Activated naive CD4-positive, alpha-beta T cell treated with anti-CD3 and anti-CD28 coated beads for 36 hours (primary cell): Measurements from ENCODE around the gene SLC25A25. TPM values are rescaled to one million over a fixed set of nuclear protein-coding genes. Genes with fewer than 3 reads are reported as not detected.

ENCODE experiments used
- CTCF ChIA-PET: fragments of 350-600 bp; sonication (Branson Sonifier 250); formaldehyde crosslinking; loops from one replicate; lab custom pipeline; 2021; ENCODE audit warnings: antibody characterized with exemption; lab: Charles Lee
- DNase-seq: peaks from one replicate; pipeline ENCODE4 v3.0.0-alpha.2; 2020
- H3K27ac Mint-ChIP-seq: one replicate; pipeline ENCODE4 v1.8.0; 2021; ENCODE audit warnings: mild to moderate bottlenecking, mixed read lengths
- H3K27me3 Mint-ChIP-seq: one replicate; pipeline ENCODE4 v1.8.0; 2021; ENCODE audit warnings: low read depth, mixed read lengths
- H3K36me3 Mint-ChIP-seq: one replicate; pipeline ENCODE4 v1.8.0; 2021; ENCODE audit warnings: low read depth, mixed read lengths
- H3K4me1 Mint-ChIP-seq: one replicate; pipeline ENCODE4 v1.8.0; 2021; ENCODE audit warnings: low read depth, mixed read lengths
- H3K4me3 Mint-ChIP-seq: one replicate; pipeline ENCODE4 v1.8.0; 2021; ENCODE audit warnings: mild to moderate bottlenecking, moderate library complexity, mixed read lengths
- H3K9me3 Mint-ChIP-seq: one replicate; pipeline ENCODE4 v1.8.0; 2021; ENCODE audit warnings: mixed read lengths
- intact Hi-C: fragments of 100-400 bp; cut with micrococcal nuclease; formaldehyde crosslinking; loops from one replicate; pipeline ENCODE4 v1.15.1; 2023
- total RNA-seq, 2 experiments: library from RNA; stranded (reverse); gene quantifications; one replicate each; pipeline ENCODE4 v1.2.3, GENCODE V29; 2021

Gene SLC25A25
- total RNA-seq, 2 experiments from 2014 or later = 12.0 to 12.7 TPM

- CTCF ChIA-PET = no interaction called here
- H3K4me3 Mint-ChIP-seq = no peak overlapping the region
- peaks cover 57% of the 10 kb centered on the region for H3K4me1 Mint-ChIP-seq
- H3K27me3 Mint-ChIP-seq = no peaks in the 10 kb centered on the region
- peaks cover 21% of the 10 kb centered on the region for H3K36me3 Mint-ChIP-seq
- intact Hi-C loops = no loop called here
- H3K9me3 Mint-ChIP-seq = no peaks in the 10 kb centered on the region
- no peak overlapping the region for H3K27ac Mint-ChIP-seq
- DNase-seq = no peak
Observed at GRCh38 chr9:128101231-128101661, 33.2 kb downstream of the SLC25A25 start.

DNA sequence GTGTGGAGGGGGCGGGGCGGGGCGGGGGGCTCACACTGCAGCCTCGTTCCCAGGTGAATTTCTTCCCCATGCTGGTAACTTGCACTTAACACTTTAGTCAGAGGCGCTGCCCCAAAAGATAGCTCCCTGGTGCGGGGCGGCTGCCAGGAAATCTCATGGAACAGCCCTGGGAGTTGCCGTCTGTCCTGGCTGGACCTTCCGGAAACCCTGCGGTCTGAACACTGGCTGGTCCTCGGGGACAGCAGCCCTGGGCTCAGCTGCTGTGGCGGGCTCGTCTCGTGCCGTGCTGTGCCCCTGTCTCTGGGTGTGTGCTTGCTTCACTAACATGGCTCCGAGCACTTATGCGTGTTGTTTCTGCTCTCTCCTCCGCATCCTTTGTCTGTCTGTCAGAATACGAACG is 33.7 kb downstream of the SLC25A25 start:
- Mint-ChIP-seq H3K27ac (no peak overlapping the region), H3K4me3 (no peak overlapping the region), H3K4me1 (peaks cover 57% of the 10 kb centered on the region), H3K27me3 (no peaks in the 10 kb centered on the region), H3K9me3 (no peaks in the 10 kb centered on the region), H3K36me3 (peaks cover 23% of the 10 kb centered on the region)
- CTCF ChIA-PET = interaction anchor here (2.0 kb wide), 1 partner anchor 10 kb away, joined by 10 read pairs; no protein-coding TSS in a partner anchor
- DNase-seq = no peak
- intact Hi-C loops = no loop called here

- DNase-seq = no peak
- Mint-ChIP-seq H3K4me1 (peaks cover 52% of the 10 kb centered on the region), H3K4me3 (no peak overlapping the region), H3K36me3 (peaks cover 24% of the 10 kb centered on the region), H3K27me3 (no peaks in the 10 kb centered on the region), H3K27ac (no peak overlapping the region), H3K9me3 (no peaks in the 10 kb centered on the region)
- CTCF ChIA-PET = interaction anchor here (0.6 to 2.3 kb wide), 5 partner anchors 8 to 147 kb away, joined by 3 to 19 read pairs (median 5); no protein-coding TSS in a partner anchor
- intact Hi-C loops = no loop called here
Observed at GRCh38 chr9:128102196-128102595, 34.2 kb downstream of the SLC25A25 start.

- Mint-ChIP-seq H3K4me1 (peaks cover 45% of the 10 kb centered on the region), H3K27ac (peak overlapping the region; percentile 46)
Observed at GRCh38 chr9:128102861-128103588, 35.0 kb downstream of the SLC25A25 start.

DNA sequence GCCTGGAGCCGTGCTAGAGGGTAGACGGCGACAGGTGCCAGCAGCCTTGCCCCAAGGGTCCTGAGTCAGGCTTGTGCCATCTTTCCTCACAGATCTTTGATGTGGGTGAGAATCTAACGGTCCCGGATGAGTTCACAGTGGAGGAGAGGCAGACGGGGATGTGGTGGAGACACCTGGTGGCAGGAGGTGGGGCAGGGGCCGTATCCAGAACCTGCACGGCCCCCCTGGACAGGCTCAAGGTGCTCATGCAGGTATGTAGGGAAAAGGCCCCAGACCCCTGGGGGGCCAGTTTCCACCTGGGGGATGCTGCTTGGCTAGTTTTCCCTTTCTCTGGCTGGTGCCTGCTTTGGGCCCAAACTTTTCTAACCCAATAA is 35.5 kb downstream of the SLC25A25 start:
- H3K27me3 Mint-ChIP-seq = no peaks in the 10 kb centered on the region
- no peaks in the 10 kb centered on the region for H3K9me3 Mint-ChIP-seq
- peaks cover 39% of the 10 kb centered on the region for H3K4me1 Mint-ChIP-seq
- H3K27ac Mint-ChIP-seq = peak overlapping the region; percentile 44
- no peak overlapping the region for H3K4me3 Mint-ChIP-seq
- intact Hi-C loops = loop anchor here (1.0 kb wide), 1 partner anchor 160 kb away; no protein-coding TSS in a partner anchor
- peak; percentile 76 for DNase-seq
- CTCF ChIA-PET = interaction anchor here (0.7 to 2.3 kb wide), 9 partner anchors 9 to 161 kb away, joined by 3 to 19 read pairs (median 4); no protein-coding TSS in a partner anchor
- peaks cover 27% of the 10 kb centered on the region for H3K36me3 Mint-ChIP-seq

More at GRCh38 chr9:128102861-128103588, 35.0 kb downstream of the SLC25A25 start:
- no peak for DNase-seq
- peaks cover 27% of the 10 kb centered on the region for H3K36me3 Mint-ChIP-seq
- no peaks in the 10 kb centered on the region for H3K27me3 Mint-ChIP-seq
- no peak overlapping the region for H3K4me3 Mint-ChIP-seq
- no peaks in the 10 kb centered on the region for H3K9me3 Mint-ChIP-seq
- CTCF ChIA-PET = interaction anchor here (0.7 to 2.3 kb wide), 11 partner anchors 9 to 161 kb away, joined by 3 to 19 read pairs (median 4); no protein-coding TSS in a partner anchor
- intact Hi-C loops = loop anchor here (1.0 kb wide), 1 partner anchor 160 kb away; no protein-coding TSS in a partner anchor

DNA sequence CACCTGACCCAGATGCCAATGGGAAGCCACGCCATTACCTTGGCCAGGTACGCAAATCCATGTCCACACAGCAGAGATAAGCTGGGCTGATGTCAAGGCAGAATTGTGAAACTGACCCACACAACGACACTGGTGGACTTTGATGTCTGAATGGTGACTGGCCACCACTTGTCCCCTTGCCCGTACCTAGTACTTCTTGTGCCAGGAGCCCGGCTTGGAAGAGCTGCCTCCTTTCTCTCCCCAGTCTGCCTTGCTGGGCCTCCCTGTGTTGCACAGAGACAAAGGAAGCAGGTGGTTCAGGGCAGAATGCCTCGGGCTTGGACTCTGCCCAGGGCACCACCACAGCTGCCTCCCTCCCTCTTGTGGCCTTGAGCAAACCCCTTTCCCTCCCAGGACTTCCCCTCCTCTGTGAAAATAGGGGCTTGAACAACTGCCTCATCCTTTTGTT is 36.2 kb downstream of the SLC25A25 start:
- no peak for DNase-seq
- intact Hi-C loops = no loop called here
- H3K4me1 Mint-ChIP-seq = peaks cover 33% of the 10 kb centered on the region
- peaks cover 27% of the 10 kb centered on the region for H3K36me3 Mint-ChIP-seq
- H3K27ac Mint-ChIP-seq = no peak overlapping the region
- H3K27me3 Mint-ChIP-seq = no peaks in the 10 kb centered on the region
- CTCF ChIA-PET = interaction anchor here (0.6 to 2.3 kb wide), 6 partner anchors 13 to 162 kb away, joined by 3 to 19 read pairs (median 4); no protein-coding TSS in a partner anchor
- H3K4me3 Mint-ChIP-seq = no peak overlapping the region
- H3K9me3 Mint-ChIP-seq = no peaks in the 10 kb centered on the region

GRCh38 chr9:128105538-128106175 is 37.6 kb downstream of the SLC25A25 start:
- intact Hi-C loops = no loop called here
- no peak overlapping the region for H3K4me3 Mint-ChIP-seq
- no peak overlapping the region for H3K27ac Mint-ChIP-seq
- no peaks in the 10 kb centered on the region for H3K9me3 Mint-ChIP-seq
- H3K27me3 Mint-ChIP-seq = no peaks in the 10 kb centered on the region
- peaks cover 30% of the 10 kb centered on the region for H3K36me3 Mint-ChIP-seq
- no peak for DNase-seq
- CTCF ChIA-PET = interaction anchor here (1.2 kb wide), 3 partner anchors 21 to 58 kb away, joined by 3 read pairs; no protein-coding TSS in a partner anchor
- H3K4me1 Mint-ChIP-seq = peaks cover 21% of the 10 kb centered on the region

DNA sequence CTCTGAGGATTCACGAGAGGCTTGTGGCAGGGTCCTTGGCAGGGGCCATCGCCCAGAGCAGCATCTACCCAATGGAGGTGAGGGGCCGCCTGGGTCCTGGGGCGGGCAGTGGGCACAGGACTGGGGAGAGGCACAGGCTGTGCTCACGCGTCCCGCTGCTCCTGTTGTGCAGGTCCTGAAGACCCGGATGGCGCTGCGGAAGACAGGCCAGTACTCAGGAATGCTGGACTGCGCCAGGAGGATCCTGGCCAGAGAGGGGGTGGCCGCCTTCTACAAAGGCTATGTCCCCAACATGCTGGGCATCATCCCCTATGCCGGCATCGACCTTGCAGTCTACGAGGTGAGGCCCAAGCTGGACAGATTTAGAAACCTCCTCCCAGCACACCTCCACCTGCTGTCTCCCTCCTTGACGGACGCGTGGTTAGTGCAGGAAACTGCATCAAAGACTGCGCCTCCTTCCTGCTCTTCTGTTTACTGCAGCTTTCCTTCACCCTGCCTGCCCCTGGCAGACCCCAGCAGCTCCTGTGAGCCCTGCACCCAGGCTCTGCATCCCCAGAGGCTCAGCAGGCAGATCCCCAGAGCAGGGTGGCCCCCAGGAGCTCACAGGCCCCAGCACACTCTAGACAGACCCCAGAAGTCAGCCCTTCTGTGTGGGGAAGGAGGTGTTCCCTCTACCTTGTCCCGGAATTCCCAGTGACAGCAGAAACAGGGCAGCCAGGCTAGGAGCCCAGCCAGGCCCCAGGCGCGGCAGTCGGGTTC is 38.3 kb downstream of the SLC25A25 start:
- peaks cover 26% of the 10 kb centered on the region for H3K36me3 Mint-ChIP-seq
- H3K4me3 Mint-ChIP-seq = no peak overlapping the region
- no peak for DNase-seq
- peaks cover 21% of the 10 kb centered on the region for H3K4me1 Mint-ChIP-seq
- CTCF ChIA-PET = interaction anchor here (1.5 kb wide), 1 partner anchor 10 kb away, joined by 5 read pairs; no protein-coding TSS in a partner anchor
- H3K27ac Mint-ChIP-seq = no peak overlapping the region
- intact Hi-C loops = no loop called here
- H3K9me3 Mint-ChIP-seq = no peaks in the 10 kb centered on the region
- H3K27me3 Mint-ChIP-seq = no peaks in the 10 kb centered on the region

GRCh38 chr9:128106940-128107467 is 39.0 kb downstream of the SLC25A25 start:
- Mint-ChIP-seq H3K36me3 (peaks cover 24% of the 10 kb centered on the region), H3K27me3 (no peaks in the 10 kb centered on the region), H3K27ac (no peak overlapping the region), H3K4me1 (peaks cover 21% of the 10 kb centered on the region), H3K9me3 (no peaks in the 10 kb centered on the region), H3K4me3 (no peak overlapping the region)
- no peak for DNase-seq
- intact Hi-C loops = no loop called here
- CTCF ChIA-PET = interaction anchor here (1.5 kb wide), 1 partner anchor 9 kb away, joined by 5 read pairs; no protein-coding TSS in a partner anchor

DNA sequence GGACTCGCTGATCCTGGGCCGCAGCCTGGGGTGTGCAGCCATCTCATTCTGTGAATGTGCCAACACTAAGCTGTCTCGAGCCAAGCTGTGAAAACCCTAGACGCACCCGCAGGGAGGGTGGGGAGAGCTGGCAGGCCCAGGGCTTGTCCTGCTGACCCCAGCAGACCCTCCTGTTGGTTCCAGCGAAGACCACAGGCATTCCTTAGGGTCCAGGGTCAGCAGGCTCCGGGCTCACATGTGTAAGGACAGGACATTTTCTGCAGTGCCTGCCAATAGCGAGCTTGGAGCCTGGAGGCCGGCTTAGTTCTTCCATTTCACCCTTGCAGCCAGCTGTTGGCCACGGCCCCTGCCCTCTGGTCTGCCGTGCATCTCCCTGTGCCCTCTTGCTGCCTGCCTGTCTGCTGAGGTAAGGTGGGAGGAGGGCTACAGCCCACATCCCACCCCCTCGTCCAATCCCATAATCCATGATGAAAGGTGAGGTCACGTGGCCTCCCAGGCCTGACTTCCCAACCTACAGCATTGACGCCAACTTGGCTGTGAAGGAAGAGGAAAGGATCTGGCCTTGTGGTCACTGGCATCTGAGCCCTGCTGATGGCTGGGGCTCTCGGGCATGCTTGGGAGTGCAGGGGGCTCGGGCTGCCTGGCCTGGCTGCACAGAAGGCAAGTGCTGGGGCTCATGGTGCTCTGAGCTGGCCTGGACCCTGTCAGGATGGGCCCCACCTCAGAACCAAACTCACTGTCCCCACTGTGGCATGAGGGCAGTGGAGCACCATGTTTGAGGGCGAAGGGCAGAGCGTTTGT is 39.6 kb downstream of the SLC25A25 start:
- CTCF ChIA-PET = interaction anchor here (1.5 to 1.9 kb wide), 3 partner anchors 8 to 21 kb away, joined by 4 to 5 read pairs (median 5); no protein-coding TSS in a partner anchor
- DNase-seq = no peak
- H3K9me3 Mint-ChIP-seq = no peaks in the 10 kb centered on the region
- intact Hi-C loops = no loop called here
- no peaks in the 10 kb centered on the region for H3K27me3 Mint-ChIP-seq
- peaks cover 18% of the 10 kb centered on the region for H3K36me3 Mint-ChIP-seq
- H3K4me3 Mint-ChIP-seq = no peak overlapping the region
- peak overlapping the region; percentile 19 for H3K27ac Mint-ChIP-seq
- peaks cover 16% of the 10 kb centered on the region for H3K4me1 Mint-ChIP-seq
